Endothelial cell of umbilical vein (primary cell): ENCODE results near the gene SGK1.

ENCODE experiments used
- CTCF ChIP-seq, 2 donors: IDR thresholded peaks; 1 replicate in 1 of 2; 2 replicates in 1 of 2; pipeline ENCODE4 v1.5.1; 2011; ENCODE audit warnings: low read length in 2 of 2, mild to moderate bottlenecking in 2 of 2, moderate library complexity in 2 of 2, control low read depth in 1 of 2, inconsistent platforms in 1 of 2, low read depth in 1 of 2; ENCODE audit not compliant: insufficient read depth in 1 of 2; ENCODE audit errors: extremely low read depth in 1 of 2
- EZH2 ChIP-seq: IDR thresholded peaks from 2 replicates; pipeline ENCODE4 v1.6.1; 2012; ENCODE audit warnings: borderline replicate concordance, low read depth, mild to moderate bottlenecking, moderate library complexity, low read length, inconsistent platforms; ENCODE audit not compliant: severe bottlenecking
- GATA2 ChIP-seq: IDR thresholded peaks from 2 replicates; pipeline ENCODE4 v1.7.0; 2011; ENCODE audit warnings: low read depth, mild to moderate bottlenecking, moderate library complexity, mixed read lengths, low read length; ENCODE audit not compliant: insufficient read length, insufficient read depth
- MAX ChIP-seq: IDR thresholded peaks from 2 replicates; pipeline ENCODE4 v1.6.1; 2011; ENCODE audit not compliant: insufficient read depth, insufficient read length
- POLR2AphosphoS5 ChIP-seq: IDR thresholded peaks from 2 replicates; pipeline ENCODE4 v1.6.1; 2012; ENCODE audit warnings: low read depth, mild to moderate bottlenecking, control low read depth, low read length, moderate library complexity; ENCODE audit not compliant: insufficient read depth

- TF ChIP-seq CTCF (IDR thresholded peaks at IDR 0.05; ENCODE audit: extremely low read depth in 1 of 2, insufficient read depth in 1 of 2, low read depth in 1 of 2, low read length in 2 of 2), result no peak
- no peak for TF ChIP-seq GATA2
- no peak for TF ChIP-seq MAX
- TF ChIP-seq EZH2, result no peak
- TF ChIP-seq POLR2AphosphoS5, result no peak
These were observed 130.8 kb downstream of the SGK1 start for GRCh38 chr6:134187154-134187553.
